T-helper 1 cell (primary cell): ENCODE results near the gene ZNF274.
"Not testable (repeated sequence)": the region's sequence is repeated elsewhere in the genome, so short reads cannot be mapped to it uniquely, and the experiment has no call there.

ENCODE experiments used
- DNase-seq, 5 donors: peaks; one replicate each; pipeline ENCODE4 v3.0.0-alpha.2; 2012 to 2020
- total RNA-seq, 4 donors: gene quantifications; one replicate each; lab custom pipeline; 2026; lab: John Stamatoyannopoulos, UW

ZNF274 gene
- total RNA-seq = 43.5 to 112 (median 105) reads per million in 4 donors

- peak; percentile 81 to 94 (median 90) for DNase-seq
These were observed at the start of gene ZNF274 for GRCh38 chr19:58182989-58183816. ZNF274 (plus strand) TSS chr19:58183061; CDS start chr19:58183966, 905 bp downstream.

DNA sequence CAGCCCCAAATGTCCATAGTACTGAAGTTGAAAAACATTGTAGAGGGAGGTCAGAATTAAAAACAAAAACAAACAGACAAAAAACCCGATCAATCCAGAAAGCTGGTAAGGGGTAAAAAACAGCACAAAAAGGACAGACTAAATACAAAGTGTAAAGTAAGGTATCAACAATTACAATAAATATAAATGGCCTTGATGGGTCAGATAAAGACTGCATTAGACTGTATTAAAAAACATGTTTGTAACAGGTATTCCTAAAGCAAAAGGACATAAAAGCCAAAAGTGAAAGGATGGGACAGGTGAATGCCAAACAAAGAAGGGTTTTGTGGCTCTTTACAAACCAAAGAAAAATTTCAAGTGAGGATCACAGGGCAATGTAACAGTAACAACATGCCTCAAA is 48.6 kb upstream of the ZNF274 start:
- DNase-seq = no peak

DNA sequence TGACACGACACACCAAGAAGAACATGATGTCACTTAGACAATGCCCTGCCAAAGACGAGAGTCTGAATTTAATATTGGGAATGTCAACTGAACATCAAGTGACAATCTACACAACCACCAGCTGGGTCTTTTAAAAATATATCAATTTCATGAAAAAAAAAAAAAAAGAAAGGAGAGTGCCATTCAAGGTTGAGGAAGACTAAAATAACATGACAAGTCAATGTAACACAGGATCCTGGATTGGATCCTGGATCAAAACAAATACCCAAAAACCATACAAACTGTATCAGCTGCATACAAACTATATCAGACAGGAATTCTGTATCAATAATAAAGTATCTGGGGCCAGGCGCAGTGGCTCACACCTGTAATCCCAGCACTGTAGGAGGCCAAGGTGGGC is 37.0 kb upstream of the ZNF274 start:
- DNase-seq = no peak

- DNase-seq = not testable (repeated sequence)
These were observed 35.4 kb upstream of the ZNF274 start for GRCh38 chr19:58147475-58147874.

- DNase-seq = peak; percentile 78 to 90 (median 85)
These were observed 32.4 kb upstream of the ZNF274 start, which contains the start of gene ZNF329 for GRCh38 chr19:58150328-58150921. ZNF329 (minus strand) TSS chr19:58150789; CDS start chr19:58129503, 21,286 bp downstream.

DNA sequence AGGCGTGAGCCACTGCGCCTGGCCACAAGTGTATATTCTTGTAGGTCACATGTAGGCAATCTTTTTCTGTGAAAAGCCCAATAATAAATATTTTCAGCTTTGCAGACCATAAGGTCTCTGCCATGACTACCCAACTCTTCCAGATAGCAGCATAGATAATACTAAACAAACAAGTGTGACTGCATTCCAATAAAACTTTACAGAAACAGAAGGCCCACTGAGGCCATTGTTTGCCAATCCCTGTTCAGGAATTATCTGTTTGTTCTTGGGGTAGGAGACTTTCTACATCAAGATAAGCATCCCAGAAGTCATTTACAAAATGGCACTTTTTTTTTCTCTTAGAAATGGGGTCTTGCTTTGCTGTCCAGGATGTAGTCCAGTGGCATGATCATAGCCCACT is 29.5 kb upstream of the ZNF274 start:
- no peak for DNase-seq

DNA sequence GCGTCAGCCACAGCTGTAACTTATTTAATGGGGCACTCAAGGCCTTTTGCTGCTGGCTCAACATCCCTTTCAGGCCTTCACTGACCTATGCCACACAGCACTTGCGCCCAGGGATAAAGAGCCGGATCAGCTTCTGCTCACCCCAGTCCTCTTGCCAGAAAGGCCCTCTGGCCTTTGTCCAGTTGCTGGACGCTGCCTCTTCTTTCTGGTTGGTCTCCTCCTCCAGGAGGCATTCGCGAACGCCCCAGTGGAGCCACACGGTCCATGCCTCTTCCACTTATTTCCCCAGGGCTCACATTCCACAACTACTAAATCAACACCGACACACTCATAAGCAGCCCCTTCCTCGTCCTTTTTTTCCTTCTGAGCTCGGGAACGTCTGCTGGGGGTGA is 28.6 kb upstream of the ZNF274 start:
- no peak for DNase-seq

DNA sequence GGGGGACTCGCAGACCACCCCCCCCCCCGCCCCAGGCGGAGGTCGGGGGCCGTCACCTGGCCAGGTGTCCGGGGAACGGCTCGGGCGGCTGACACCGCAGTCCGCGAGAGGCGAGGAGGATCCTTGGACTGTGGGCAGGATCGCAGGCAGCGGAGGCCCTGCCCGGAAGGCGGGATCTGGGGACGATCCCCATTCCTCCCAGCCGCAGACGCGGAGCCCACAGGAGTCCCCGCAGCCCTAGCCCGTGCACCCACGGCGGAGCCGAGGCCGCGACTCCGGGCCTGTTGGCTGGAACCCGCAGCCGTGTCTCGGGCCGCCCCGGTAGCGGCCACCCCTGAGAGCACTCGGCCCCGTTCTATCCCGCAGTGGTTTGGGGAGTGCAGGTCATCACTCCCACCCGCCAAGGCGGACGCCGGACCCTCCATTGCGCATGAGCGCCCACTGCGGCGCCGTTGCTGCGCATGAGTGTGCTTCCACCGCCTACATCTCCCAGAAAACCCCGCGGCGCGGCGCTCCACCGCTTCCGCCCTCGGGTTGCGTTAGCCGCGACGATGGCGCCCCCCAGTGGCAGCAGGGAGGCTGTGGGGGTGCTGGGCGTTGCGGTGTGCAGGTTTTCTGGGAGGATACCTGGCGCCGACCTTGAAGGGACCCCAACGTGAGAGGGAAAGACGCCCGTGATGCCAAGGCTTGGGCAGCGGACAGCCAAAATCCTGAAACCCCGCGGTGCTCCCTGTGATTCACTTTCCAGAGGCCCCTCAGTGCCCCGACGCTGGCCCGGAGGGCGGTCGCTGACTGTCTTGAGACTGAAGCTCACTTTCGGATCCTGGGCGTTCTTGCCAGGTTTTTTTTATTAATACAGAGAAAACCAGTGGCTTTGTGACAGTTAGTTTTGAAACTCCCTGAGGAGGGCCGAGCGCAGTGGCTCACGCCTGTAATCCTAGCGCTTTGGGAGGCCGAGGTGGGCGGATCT is 27.9 kb upstream of the ZNF274 start:
- peak; percentile 89 to 97 (median 96) for DNase-seq

- DNase-seq = no peak
These were observed 25.7 kb upstream of the ZNF274 start for GRCh38 chr19:58157045-58157728.

DNA sequence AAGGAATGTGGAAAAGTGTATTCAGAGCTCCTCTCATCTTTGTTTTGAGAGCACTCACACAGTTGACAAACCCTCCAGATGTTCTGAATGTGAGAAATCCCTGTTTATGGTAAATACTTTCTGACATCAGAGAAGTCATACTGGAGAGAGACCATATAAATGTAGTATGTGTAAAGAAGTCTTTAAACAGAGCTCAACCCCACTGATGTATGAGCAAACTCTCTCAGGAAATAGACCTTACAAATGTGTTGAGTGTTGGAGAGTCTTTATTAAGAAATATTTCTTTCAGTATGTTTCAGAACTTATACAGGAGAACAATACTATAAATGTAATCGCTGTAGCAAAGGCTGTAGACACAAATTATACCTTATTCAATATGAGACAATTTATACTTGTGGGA is 16.6 kb upstream of the ZNF274 start:
- DNase-seq = no peak

GRCh38 chr19:58166708-58167280 is 16.1 kb upstream of the ZNF274 start:
- no peak for DNase-seq

DNA sequence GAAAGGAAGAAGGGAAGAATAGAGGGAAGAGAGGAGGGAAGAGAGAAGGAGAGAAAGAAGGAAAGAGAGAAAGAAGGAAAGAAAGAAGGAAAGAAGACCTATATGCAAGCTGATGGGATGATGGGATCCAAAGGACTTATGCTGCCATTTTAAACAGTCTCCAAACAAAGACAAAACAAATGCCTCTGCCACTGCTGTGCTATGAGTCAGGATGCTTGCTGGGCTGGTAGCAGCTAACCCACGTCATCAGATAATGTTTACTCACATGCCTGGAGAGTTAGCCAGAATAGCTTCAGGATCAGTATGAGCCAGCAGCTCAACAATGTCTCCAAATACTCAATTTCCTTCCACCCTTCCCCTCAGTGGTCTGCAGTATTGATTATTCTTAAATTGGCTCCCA is 12.0 kb upstream of the ZNF274 start:
- DNase-seq = no peak

DNA sequence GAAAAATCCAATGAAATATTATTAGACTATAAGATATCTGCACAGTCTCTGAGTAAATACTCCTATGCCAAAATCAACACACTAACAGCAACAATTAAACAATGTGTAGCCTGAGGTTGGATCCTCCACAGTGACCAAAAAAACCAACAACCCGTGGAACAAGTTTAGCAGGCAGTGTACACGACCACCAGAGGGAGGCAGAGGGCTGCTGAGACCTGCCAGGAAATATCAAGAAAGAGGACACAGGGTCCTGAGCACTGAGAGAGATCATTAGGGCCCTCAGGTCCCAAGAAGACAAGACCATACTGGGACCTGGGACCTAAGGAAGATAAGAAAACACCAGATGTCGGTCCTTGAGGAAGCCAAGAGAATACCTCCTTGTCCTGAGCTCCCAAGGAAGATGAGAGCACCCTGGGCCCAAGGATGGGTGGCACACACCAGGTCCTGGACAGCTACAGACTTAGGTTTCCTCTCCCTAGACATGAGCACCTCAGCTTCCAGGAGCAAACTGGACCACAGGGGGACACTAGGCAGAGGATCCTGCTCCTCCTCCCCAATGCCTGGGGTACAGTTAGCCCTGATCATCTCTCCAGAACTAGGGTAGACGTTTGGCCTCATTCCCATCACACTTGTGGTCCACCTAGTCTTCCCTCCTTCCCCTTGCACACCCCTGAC is 822 bp upstream of the ZNF274 start:
- DNase-seq = peak; percentile 16 to 69 (median 37)

DNA sequence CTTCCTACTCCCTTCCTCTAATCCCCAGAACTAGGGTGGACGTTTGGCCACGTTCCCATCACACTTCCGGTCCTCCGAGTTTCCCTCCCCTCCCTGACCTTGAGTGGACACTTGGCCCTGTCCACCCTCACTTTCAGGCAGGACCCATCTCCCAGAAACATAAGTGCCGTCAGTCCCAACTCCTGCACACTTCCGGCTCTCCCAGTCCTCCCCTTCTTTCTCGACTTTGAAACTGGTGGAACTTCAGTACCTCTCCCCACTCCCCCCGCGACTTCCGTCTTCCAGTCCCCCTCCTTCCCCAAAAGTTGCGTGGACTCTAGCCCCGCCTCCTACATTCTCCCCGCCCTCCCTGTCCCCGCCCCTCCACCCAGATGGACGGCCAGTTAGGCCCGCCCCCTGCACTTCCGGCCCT is 278 bp upstream of the ZNF274 start:
- peak in 4 of 5 donors; percentile 79 to 87 (median 82) for DNase-seq

DNA sequence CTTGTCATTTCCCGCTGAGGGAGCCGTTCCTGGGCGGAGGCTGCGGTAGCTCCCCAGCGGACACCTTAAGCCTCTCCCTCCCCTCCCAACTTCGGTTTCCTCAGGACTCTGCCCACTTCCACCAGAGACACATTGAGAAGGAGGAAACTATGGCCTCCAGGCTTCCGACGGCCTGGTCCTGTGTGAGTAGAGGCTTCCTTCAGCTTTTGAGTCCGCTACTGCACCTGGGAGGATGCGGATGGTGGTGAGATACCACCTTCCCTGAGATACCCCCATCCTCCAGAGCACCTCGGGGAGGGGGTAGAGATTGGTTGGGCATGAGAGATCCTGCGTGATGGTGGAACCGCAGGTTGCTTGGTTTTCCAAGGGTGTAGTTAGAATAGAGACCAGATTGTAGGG is 955 bp downstream of the ZNF274 start:
- peak in 1 of 5 donors; percentile 54 for DNase-seq

DNA sequence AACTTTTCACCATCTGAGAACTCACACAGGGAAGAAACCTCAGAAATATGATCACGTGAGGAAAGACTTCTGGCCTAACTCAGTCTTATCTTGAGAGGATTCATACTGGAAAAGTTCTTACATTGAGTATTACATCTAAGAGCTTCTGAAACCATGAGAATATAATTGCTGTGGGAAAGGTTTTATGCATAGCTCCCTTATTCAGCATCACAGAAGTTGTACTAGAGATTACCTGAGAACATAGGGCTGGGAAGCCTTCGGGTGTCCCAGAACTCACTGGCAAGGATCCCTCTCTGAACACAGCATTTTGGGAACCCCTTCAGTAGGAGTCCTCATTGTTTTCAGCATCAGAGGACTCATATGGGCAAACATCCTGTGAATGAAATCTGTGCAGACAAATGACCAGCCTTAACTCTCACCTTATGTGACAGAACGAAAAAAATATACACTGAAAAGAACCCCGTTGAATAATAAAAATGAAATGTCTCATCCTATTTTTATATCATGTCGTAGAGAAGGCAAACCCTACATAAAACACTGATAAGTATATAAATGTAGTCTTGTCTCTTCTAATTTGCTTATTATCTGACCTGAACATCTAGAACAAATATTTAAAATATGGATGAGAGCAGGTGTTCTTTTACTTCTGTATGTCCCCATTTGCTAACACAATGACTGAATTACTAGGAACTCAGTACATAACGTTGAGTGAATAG is 14.2 kb downstream of the ZNF274 start:
- peak in 1 of 5 donors; percentile 21 for DNase-seq

- DNase-seq = no peak
These were observed 21.1 kb downstream of the ZNF274 start for GRCh38 chr19:58203814-58204475.

DNA sequence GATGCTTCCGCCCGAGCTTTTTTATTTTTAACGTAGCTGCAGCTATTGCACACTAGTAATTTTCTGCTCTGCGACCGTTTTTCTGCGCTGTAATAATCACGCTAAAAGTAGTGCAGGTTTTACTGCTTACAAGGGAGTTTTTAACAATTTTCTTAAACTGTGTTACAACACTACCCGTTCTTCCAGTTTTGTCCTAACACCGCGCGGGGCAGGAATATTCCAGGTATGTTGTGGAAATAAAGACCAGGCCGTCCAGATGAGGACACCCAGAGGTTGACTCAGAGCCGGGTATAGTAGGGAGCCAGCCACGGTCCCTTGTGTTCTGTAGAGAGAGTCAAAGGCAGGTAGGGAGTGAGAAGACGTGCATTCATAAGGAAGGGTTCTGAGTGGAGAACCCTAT is 21.7 kb downstream of the ZNF274 start:
- DNase-seq = no peak

DNA sequence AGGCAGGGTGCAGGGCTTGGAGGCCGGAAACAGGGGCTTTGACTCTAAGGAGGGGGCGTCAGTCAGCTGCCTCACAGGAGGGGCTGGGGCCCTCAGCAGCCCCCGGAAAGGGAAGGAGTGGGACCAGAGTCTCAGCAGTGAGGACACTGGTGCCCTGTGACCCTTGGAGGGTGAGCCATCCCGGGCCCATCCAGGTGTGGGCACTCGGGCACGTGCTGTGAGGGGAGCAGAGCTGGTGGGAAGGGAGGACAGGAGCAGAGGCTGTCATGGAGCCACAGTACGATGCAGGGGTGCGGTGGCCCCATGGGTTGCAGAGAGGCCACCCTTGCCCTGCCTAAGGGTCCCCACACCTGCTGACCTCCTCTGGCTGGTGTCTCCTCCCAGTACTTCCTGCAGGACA is 26.7 kb downstream of the ZNF274 start:
- no peak for DNase-seq
